GM18861 (cell line): ENCODE measurements around the gene KRABD2.
"Not testable (repeated sequence)": the region's sequence is repeated elsewhere in the genome, so short reads cannot be mapped to it uniquely, and the experiment has no call there.

Experiments used
- ATAC-seq: cut with Tn5 transposase; IDR thresholded peaks from one replicate; pipeline ENCODE4 v1.9.1; 2021; ENCODE audit not compliant: unreplicated experiment

Gene KRABD2

DNA sequence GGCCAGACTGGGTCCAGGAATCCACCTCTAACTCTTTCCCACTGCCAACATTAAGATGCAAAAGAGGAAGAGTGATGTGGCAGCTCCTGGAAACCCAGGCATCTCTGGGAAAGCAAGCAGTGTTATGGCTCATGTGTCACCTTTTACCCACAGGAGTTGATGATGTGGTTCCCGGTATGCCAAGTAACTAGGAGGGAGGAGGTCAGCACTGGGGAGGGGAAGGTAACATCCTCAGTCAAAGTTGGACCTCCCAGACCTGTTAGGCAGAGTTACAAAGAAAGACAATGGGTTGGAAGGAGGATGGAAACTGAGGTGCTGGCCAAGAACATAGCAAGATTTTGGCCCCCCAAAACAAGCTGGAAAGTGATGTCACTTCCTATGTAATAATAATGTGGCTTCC lies 11.4 kb downstream of the KRABD2 start:
- no peak for ATAC-seq

DNA sequence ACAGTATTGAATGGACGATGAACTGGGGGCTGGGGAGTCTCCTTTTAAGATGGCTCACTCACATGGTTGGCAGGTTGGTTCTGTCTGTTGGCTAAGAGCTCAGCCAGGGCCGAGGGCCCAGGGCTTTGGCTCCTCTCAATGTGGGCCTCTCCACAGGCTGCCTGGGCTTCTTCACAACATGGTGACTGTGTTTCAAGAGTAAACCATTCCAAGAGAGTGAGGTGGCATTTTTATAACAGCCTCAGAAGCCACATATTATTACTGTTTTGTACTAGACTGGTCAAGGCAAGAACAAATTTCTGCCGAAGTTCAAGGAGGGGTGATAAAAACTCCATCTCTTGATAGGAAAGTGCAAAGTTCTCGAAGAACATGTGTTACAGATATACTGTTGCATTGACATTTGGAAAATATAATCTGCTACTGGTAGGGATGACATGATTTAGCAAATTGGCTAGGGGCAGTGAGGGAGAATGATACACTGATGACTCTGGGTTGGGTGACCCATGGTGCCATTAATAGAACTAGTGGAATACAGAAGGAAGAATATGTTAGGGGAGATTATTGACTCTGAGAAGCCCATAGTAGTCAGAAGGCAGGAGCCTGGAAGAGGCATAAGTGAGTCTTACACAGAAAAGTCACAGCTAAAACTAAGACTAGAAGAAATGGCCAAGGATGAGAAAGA lies 13.7 kb downstream of the KRABD2 start:
- ATAC-seq = no peak

DNA sequence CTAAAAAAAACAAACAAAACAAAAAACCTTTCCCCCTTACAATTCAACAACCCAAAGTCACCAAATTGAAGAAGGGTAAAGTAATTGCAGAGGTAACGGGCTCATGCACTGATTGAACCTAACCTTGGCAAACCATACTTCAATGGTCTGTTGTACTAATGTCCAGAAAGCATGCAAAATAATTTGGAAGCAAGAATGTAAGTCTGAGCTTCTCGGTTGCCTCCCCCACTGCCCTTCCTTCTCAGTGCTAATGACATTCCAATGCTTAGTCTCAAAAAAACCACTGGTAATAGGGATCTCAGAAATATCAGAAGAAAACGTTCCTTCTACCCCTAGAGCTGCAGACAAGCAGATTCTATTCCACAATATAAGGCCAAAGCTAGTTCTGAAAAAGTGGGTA lies 15.8 kb downstream of the KRABD2 start:
- no peak for ATAC-seq

DNA sequence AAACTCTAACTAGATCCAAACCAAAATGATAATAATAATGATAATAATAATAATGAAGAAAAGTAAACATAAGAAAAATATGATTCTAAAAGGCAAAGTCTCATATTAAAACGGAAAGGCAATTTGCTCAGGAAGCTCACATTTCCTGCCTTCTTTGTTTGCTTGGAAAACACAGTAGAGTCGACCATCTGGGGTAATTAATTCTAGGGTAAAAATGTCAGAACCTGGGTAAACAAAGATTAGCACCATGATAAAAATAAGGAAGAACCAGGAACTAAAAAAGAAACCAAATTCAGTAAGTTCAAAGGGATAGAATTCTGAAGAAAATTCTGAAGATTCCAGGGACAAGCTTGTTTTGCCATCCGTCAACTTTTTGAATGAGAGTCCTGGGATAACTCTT lies 16.2 kb downstream of the KRABD2 start:
- ATAC-seq = no peak

DNA sequence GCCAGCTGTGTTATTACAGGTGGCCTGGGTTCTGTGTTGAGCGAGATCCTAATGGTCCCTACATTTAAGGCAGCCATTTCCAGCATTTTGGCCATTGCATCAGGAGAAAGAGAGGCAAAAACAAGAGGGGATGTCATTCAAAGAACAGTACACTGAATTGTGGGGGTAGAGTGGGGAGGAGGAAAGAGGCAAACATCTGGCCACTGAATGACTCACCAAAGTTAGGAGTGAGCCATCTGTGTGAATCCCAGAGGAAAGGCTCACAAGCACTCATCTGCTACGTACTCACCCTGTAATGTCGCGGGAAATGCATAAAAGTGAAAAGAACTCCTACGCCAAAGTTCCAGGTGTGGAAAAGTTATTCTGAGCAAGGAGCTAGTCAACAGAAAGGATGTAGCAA lies 16.7 kb downstream of the KRABD2 start:
- no peak for ATAC-seq

DNA sequence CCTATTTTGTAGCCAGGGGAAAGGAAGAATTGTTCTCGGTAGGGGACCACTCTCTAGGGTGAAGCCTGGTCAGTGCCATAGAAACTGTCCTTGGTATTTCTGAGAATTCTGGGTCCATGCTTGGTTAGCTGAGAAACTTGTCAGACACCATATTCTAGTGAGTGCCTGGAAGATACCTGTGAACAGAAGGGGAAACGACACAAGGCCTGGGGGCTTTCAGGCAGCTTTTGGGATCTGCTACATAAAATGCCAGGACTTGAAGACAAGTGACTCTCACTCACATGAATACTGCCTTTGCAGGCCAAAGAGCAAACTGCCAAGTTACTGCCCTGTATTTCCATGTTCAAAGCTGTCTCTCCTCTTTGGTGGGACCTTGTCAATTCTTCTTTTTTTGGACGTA lies 18.6 kb downstream of the KRABD2 start:
- ATAC-seq = no peak

DNA sequence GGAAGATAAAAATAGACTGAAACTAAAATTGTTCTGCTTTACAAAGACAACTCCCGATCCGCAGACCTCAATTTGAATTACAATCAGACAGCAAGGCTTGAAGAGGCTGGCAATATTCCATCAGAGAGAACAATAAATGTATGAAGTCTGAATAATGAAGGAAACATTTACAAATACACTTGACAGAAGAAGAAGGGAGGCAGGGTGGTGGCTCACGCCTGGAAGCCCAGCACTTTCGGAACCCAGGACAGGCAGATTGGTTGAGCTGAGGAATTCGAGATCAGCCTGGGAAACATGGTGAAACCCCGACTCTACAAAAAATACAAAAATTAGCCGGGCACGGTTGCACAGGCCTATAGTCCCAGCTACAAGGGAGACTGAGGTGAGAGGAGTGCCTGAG lies 22.3 kb downstream of the KRABD2 start:
- ATAC-seq = no peak

DNA sequence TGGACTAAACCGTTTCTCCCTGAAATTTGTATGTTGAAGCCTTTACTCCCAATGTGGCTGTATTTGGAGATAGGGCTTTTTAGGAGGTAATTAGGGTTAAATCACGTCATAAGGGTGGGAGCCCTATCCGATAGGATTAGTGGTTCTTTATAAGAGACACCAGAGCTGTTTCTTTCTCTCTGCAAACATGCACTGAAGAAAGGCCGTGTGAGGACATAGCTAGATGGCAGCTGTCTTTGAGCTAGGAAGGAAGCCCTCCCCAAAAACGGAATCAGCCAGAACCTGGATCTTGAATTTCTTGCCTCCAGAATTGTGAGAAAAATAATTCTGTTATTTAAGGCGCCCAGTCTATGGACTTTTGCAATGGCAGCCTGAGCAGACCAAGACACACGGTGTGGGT lies 22.8 kb downstream of the KRABD2 start:
- ATAC-seq = no peak

DNA sequence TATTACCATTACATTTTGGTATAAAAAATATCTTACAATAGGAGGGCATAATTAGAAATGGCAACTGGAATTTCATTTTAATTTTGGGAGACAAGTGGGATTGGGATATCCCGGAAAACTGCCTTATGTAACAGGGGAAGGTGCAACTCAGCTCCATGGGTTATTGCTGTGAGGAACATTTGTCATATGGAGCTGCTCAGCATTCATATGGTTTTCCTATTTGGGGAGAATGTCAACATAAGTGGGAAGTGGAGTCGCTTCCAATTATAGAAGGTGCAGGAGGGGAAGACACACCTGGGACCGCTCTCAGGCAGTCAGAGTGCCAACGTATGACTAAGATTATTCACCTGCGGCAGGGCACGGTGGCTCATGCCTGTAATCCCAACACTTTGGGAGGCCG lies 26.2 kb downstream of the KRABD2 start:
- ATAC-seq = no peak

DNA sequence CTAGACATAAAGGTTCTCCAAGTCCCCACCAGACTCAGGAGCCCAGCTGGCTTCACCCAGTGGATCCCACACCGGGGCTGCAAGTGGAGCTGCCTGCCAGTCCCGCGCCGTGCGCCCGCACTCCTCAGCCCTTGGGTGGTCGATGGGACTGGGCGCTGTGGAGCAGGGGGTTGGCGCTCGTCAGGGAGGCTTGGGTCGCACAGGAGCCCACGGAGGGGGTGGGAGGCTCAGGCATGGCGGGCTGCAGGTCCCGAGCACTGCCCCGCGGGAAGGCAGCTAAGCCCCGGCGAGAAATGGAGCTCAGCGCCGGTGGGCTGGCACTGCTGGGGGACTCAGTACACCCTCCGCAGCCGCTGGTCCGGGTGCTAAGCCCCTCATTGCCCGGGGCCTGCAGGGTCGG lies 29.5 kb downstream of the KRABD2 start:
- not testable (repeated sequence) for ATAC-seq

DNA sequence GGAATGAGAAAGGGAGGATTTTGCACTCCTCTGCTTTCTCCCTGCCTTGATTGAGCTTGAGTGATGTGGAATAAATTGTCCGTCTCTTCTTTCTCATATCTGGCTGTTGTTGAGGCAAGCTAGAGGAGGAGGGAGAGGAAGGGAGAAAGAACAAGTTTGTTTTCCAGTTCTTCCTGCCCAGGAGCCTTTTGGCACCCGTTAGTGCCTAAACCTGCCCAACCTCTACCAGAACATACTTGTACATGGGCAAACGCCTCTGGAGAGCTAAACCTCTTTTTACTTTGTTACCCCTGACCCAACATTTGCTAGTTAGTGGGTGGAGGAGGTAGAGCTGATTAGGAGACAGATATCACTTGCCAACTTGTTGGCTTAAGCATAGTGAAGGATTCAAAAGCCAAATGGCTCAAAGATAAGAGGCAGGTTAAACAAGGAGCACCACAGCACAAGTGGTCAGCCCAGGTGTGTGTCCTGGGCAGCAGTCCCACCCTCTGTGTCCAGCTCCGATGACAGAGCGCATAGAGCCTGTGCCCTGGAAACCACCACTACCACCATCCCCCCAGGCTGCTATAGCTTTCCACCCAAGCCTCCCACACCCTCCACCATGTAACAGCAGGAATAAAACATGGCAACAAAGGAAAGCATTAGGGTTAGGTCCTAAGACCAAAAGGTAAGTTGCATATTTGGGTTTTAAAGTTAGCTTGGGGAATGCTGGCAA lies 30.4 kb downstream of the KRABD2 start:
- ATAC-seq = no peak

DNA sequence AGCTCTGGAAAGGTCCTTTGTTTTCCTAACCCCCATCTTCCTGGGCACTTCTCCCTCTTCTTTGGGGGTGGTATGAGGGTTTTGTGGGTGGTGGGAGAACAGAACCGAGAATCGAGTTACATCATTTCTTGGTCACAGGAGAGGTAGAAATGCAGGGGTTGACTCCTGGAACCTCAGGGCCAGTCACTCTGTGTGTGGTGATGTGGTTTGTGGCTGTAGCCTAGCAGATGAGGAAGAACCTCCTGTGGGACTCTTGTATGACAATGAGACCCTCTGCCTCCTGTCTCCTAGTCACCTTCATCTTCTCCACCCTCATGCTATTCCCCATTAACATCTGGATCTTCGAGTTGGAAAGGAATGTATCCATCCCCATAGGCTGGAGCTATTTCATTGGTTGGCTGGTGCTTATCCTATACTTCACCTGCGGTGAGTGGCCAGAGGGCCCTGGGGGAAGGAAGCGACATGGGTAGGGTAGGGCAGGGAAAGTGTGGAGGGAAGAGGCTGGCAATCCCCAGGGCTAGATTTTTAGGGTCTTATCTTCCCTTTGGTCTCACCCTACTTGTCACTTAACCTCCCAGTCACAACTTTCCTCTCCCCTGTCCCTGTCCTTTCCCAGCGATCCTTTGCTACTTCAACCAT lies 31.3 kb downstream of the KRABD2 start:
- ATAC-seq = no peak

DNA sequence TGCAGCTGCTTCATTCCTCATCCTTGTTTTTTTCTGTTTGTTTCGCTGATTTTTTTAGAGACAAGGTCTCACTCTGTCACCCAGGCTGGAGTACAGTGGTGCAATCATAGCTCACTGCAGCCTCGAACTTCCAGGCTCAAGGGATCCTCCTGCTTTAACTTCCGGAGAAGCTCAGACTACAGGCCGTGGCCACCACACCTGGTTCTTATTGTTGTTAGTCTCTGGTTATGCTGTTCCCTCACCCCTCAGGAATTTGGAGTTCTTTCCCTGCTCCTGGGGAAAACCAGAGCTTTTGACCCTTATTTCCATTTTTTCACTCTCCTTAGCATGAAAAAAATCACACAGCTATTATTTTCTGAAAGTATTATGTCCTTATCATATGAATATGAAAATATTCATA lies 35.0 kb downstream of the KRABD2 start:
- ATAC-seq = no peak

DNA sequence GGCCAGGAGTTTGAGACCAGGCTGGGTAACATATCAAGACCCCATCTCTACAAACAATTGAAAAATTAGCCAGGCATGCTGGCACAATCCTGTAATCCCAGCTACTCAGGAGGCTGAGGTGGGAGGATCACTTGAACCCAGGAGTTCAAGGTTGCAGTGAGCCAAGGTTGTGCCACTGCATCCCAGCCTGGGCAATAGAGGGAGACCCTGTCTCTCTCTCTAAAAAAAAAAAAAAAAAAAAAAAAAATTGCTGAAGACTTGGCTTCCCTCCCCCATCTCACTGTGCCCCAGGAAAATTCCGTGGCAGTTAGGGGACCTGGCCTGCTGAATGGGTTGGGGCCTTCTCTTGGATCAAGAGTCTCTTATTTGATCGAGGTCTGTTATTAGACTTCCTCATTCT lies 37.0 kb downstream of the KRABD2 start, which contains the start of gene ODF4:
ODF4 (plus strand) TSS at position 301 of the 400 bp plus-strand sequence. CDS start 212 bp downstream, outside the sequence.
- no peak for ATAC-seq

DNA sequence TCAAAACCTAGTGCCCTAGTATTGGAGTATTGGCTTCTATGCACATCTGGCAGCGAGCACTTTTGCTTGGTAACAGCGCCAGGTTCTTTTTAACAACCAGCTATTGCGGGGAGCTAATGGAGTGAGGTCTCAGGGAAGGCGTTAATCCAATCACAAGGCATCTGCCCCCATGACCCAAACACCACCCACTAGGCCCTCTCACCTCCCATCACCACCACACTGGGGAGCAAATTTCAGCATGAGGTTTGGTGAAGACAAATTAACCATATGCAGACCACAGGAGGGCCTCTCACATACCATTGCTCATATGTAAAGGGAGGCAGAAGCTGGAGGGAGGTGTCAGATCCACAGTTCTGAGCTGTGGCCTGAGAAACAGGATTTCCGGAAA lies 37.8 kb downstream of the KRABD2 start:
- no peak for ATAC-seq

DNA sequence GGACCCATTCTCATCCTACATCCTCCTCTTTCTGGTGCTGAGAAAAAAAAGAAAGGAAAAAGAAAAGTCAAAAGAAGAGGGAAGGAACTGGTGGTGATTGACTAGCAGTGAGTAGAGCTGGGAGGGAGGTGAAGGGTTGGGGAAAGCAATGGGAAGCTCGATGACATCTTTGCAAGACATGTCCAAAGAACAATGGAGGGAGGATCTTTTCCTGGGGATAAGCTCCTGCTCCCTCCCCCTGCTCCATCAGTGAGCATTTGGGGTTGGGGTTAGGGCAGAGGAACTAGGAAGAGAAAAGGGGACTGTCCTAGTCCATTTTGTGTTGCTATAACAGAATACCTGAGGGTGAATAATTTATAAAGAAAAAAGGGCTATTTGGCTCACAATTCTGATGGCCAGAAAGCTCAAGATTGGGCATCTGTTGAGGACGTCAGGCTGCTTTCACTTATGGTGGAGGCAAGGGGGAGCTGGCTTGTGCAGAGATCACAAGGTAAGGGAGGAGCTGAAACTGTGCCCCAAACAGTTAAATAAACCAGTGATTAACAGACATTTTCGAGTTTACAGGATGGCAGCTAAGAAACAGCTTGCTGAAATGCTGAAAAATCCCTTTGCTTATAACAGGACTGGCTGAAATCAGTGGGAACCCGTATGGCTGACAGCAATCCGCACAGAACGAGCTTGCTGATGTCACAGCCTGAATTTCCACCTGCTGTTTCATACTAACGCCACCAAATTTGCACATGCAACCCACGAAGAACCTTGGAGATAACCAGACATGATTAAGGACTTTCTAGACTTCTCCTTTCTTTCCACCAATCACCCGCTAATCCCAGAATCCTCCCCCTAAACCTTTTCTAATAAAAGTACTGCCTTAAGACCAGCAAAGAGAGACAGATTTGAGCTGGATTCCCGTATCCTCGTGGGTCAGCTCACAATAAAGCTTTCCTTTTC lies 38.4 kb downstream of the KRABD2 start:
- ATAC-seq = no peak

DNA sequence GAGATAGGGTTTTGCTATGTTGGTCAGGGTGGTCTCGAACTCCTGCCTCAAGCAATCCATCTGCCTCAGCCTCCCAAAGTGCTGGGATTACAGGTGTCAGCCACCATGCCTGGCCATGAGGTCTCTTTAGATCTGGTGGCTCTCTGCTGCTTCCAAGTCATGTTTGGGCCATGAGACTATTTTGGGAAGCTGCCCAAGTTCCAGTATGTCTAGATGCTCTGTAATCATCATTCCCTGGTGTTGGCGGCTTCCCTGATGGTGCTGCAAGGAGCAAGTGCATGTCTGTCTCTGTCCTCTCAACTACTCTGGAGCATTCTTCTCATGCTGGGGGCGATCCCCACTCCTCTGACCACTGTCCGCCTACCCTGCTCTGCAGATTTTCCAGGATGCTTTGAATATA lies 43.2 kb downstream of the KRABD2 start:
- no peak for ATAC-seq

DNA sequence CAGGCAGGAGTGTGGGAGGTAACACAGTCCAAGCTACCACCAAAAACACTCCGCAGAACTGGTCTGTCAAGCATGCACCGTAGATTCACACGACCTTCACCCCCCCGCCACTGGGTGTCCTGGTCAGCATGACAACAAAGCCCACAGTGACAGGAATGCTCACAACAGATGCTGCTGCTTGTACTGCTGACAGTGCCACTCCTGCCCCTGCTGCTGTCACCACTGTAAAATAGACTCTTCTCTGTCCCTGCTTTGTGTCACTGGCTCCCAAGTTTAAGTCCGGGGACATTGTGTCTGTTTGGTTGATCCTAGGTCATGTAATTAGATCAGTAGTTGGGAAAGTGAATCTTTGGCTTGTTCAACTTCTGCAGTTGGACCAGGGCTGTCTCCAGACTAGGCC lies 43.8 kb downstream of the KRABD2 start:
- no peak for ATAC-seq

DNA sequence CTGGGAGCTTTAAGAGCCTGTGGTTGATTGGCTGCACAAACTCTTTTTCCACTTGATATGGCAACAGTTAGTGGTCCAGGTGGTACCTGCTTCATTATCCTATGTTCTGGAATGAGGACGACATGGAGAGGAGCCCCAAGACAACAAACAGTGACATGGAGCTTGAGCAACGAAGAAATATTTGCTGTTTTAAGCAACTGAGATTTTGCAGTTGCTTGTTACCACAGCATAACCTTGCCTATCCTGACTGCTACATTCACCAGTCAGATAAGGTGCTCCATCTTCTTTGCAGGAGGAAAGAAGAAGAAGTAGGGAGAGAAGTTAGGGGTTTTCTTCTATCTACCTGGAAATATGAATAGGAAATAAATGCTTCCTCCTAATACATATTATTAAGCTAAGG lies 44.4 kb downstream of the KRABD2 start:
- ATAC-seq = no peak

DNA sequence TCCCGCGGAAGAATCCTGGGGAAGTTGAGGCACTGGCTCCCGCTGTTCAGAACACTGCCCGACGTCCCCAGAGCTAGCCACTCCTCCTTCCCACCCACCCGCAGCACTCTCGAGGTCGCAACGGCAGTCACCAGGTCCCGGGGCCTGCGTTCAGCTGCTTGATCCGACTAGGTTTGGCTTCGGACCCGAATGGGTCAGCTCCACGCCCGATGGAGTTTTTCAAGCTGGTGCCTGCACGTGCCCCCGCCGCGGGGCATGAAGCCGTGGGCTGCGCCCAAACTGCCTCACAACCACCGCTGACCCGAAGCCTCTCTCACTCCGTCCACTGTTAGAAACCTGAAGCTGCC lies 49.2 kb downstream of the KRABD2 start:
- ATAC-seq = no peak
